Measurements from ENCODE around the gene ZDHHC11B.
"Not testable (repeated sequence)": the region's sequence is repeated elsewhere in the genome, so short reads cannot be mapped to it uniquely, and the experiment has no call there.

Gene ZDHHC11B

DNA sequence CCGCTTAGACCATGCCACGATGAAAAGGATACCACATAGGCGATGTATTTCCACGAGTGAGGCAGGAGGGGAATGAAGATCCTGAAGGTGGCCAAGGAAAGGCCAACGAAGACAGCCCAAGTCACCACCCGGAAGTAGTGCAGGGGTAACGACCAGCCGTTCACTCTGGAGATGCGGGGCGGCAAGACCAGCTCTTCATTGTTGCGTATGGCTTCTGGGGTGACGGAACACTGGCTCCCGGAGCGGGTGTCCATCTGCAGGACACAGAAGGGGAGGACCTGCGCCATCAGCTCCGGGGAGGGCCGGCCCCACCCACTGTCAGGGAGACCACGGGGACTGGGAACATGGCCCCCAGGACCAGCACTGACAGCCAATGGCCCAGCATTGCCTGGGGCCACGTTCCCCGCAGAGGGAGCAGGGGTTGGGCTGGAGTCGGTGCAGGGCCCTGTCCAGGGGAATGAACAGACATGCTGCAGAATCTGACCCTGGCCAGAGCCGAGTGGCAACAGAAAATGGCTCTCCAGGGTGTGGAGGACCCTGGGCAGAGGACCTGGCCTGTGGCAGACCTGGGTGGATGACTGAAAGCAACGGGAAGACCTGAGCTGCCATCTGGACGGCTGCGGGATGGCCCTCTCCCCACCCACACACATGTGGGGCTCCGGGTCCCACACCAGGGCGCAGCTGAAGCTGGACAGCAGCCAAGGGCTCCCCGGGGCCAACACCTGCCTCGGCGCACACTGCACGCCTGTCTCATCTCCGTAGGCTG lies 17.7 kb downstream of the ZDHHC11B start:
- DNase-seq: no peak

- DNase-seq: no peak
Observed at GRCh38 chr5:765948-766631, 18.4 kb downstream of the ZDHHC11B start.

- DNase-seq: no peak
Observed at GRCh38 chr5:763998-764781, 20.3 kb downstream of the ZDHHC11B start.

DNA sequence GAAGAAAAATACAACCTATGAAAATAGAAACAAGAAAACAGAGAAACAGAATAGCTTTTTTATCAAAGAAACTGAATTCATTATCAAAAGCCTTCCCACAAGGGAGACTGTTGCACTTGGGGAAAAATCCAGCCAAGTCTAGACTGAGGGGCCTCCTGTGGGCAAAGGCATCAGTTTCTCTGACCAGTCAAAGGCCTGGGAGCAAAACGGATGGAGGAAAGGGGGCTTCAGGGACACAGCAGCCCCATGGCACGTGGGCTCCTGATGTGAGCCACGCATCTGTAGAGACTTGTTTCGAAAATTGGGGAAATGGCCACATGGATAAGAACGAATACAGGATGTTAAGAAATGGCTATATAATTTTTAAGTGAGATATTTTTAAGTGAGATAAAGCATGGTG lies 21.1 kb downstream of the ZDHHC11B start:
- DNase-seq: no peak

- not testable (repeated sequence) for DNase-seq
Observed at GRCh38 chr5:762996-763395, 21.5 kb downstream of the ZDHHC11B start.

DNA sequence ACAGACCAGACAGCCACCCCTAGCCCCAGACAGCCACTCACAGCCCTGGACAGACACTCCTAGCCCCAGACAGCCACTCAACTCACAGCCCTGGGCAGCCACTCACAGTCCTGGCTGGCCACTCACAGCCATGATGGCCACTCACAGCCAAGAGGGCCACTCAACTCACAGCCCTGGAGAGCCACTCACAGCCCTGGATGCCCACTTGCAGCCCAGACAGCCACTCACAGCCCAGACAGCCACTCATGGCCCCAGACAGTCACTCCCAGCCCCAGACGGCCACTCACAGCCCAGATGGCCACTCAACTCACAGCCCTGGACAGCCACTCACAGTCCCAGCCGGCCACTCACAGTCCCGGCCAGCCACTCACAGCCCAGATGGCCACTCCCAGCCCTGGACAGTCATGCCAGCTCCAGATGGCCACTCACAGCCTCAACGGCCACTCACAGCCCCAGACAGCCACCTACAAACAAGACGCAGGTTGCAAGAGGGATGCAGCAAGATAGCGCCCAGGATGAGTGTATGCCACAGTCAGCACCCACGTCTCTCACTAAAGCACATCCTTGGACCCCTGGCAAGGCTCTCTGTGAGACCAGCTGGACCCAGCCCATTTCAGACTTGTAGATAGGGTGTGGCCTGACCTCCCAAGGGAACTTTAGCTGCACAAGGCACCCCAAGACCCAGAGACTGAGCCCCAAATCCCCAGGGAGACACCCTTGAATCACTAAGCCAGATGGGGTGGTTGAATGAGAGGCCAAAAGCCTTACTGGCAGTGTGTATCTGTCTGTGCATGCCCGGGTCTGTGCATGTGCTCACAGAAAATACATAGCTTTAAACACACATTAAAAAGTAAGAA lies 22.4 kb downstream of the ZDHHC11B start:
- DNase-seq: no peak

GRCh38 chr5:761059-761771 lies 23.3 kb downstream of the ZDHHC11B start:
- no peak for DNase-seq

DNA sequence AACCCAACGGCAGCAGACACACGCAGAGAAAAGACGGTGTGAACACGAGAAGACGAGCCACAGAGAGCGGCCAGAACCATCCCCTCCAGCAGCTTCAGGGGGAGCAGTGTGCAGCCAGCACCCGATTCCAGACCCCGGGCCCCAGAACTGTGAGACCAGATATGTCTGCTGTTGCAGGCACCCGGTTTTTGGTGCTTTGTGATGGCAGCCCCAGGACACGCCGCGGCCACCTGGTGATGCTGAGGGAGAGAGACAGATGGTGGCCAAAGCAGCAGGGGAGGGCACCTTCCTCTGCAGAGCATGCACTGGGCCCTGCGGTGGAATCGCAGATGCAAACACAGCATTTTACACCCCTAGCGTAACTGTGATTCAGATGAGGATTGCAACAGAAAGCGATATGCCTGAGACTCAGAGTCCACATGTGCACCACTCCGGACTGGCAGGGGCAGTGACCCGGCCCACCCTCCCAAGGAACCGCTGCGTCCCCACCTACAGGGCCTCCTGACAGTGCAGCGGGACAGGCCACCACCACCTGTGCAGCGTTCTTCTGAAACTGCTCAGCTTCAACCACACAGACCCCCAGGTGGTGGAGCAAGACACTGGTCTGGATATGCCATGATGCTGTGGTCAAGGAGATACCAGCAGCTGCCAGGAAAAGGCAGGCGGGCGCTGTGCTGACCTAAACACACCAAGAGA lies 24.0 kb downstream of the ZDHHC11B start:
- no peak for DNase-seq

DNA sequence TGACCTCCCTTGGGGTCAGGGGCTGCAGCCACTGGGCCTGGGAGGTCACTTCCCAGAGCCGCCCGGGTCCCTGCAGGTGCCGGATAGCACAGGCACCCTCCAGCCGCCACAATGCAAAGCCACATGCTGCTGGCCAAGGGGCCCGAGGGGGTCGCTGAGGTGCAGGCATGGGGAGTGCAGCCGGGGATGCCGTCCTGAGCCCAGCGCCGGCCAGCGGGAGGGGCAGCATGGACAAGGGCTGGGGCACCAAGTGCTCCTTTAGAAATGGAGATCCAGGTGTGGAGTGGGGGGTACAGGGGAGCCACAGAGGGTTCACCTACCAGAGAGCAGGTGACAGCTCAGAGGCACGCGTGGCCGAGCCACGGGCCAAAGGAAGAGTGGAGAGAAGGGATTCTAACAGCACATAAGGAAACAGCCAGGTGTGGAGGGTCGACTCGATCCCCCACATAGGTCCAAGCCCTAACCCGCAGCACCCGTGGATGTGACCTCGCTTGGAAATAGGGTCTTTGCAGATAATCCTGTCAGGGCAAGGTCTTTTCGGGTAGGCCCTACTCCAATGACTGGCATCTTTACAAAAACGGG lies 24.7 kb downstream of the ZDHHC11B start:
- no peak for DNase-seq

- DNase-seq: no peak
Observed at GRCh38 chr5:759111-759751, 25.3 kb downstream of the ZDHHC11B start.

- no peak for DNase-seq
Observed at GRCh38 chr5:758698-759053, 25.9 kb downstream of the ZDHHC11B start.

DNA sequence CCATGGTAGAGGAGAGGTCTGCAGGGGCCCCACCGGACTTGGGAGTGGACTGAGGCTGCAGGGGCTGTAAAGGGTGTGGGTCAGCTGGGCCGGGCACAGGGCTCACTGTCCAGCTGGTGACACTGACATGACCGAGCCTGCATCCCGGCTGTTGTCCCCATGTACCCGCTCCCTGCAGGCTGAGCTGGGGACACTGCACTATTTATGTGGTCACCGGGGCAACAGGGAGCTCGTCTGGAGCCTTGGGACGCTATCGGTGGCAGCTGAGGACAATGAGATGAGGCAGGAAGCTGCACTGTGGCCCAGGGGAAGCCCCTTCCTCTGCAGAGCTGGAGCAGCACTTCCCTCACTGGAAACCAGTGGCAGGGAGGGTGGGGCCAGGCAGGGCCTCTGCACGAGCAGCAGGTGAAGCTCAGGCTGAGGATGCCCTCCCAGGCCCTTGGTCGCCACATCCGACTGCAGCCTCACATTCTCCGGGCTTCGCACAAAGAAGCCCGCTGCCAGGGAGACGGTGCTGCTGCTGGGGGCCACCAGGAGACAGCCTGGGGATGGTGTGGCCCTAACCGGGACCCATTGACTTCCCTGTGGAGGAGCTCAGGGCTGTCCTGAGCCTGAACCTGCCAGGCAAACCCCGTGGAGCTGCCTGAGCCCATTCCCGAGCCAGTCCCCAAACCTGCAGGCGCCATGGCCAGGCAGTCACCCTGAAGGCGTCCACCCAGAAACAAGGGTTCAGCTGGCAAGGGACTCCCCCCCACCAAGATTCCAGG lies 26.4 kb downstream of the ZDHHC11B start:
- no peak for DNase-seq

- no peak for DNase-seq
Observed at GRCh38 chr5:757346-757930, 27.1 kb downstream of the ZDHHC11B start.

DNA sequence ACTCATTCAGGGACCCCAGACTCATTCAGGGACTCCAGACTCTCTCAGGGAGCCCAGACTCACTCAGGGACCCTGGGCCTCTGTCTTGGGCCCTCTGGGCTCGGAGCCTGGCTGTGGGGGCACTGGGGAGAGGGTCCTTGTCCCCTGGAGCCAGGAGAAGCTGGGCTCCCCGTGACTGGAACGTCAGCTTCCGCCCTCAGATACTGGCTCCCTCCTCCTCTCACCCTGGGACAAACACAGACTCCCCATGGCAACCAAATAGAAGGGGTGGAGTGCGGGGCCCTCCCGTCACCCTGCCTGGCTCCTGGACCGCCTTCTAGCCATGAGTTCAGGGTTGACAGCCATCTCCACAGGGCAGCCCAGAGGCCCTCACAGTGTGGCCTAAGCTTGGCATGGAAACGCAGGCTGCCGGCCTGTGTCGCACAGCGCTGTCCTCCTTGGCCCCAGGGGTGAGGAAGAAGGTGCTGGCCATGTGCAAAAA lies 27.6 kb downstream of the ZDHHC11B start:
- no peak for DNase-seq

GRCh38 chr5:756171-756570 lies 28.4 kb downstream of the ZDHHC11B start:
- DNase-seq: no peak

GRCh38 chr5:754143-754632 lies 30.3 kb downstream of the ZDHHC11B start:
- DNase-seq: not testable (repeated sequence)

DNA sequence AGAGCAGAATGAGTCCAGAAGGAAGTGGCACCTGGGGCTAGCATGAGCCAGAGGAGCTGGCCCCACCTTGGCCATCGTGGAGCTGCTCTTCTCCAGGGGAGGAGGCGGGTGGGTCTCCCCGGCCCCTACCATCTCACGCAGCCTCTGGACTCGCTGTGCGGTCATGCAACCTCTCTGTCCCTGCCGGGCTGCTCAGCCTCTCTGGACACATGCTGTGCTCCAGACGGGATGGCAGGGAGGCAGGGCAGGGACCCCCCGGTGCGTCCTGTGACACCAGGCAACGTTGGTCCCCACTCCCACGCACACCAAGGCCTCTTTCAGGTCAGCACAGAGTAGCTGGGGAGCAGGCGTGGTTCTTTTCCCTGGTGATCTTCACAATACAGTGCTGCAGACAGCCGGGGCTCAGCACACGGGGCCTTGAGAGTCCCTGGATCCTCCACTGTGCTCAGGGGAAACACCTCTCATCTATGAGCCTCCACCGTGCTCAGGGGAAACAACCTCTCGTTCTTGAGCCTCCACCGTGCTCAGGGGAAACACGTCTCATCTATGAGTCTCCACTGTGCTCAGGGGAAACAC lies 30.9 kb downstream of the ZDHHC11B start:
- DNase-seq: not testable (repeated sequence)

DNA sequence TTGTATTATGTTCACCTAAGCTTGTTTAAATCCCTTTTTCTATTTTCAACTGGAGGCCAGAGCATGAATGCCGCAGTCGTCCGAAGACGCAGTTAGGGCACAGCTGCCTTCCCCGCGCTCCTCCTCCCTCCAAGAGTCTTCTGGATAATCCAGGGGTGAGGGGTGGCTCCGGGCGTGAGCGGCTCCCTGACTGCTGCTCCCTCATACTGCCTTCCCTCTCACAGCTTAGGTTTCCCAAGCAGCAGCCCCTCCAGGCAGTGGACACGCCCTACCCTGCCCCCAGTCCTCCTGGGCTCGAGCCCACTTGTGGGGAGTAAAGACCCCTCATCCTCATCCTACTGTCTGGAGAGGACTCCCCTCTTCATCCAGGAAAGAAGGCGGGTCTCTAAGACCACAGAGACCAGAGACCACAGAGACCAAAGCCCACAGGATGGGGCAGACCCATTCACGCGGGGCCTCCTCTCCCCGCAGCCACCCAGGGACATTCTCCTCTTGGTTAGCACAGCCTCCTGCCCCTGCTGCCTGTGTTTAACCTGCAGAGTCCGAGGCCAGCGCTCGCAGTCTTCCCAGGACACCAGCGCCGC lies 31.9 kb downstream of the ZDHHC11B start:
- DNase-seq: not testable (repeated sequence)
